Vagina (tissue), 2 donors: Measurements from ENCODE around the gene RHBDL3.

ENCODE experiments used
- POLR2A ChIP-seq, 2 donors: fragments of 450-650 bp; IDR thresholded peaks; one replicate each; pipeline ENCODE4 v1.6.1; 2017; ENCODE audit warnings: antibody characterized with exemption in 2 of 2, mild to moderate bottlenecking in 2 of 2, moderate library complexity in 2 of 2
- POLR2AphosphoS5 ChIP-seq, 2 donors: sonication (generic); formaldehyde crosslinking; IDR thresholded peaks; one replicate each; pipeline ENCODE4 v1.9.0; 2017; ENCODE audit warnings: antibody characterized with exemption in 2 of 2, mild to moderate bottlenecking in 2 of 2, low read depth in 1 of 2; ENCODE audit not compliant: insufficient read depth in 1 of 2
- TF ChIP-seq, protein P1 (sequence below), 3 experiments: fragments of 450-650 bp in 2 of 3; fragments of 200-600 bp in 1 of 3; sonication (generic) in 1 of 3; IDR thresholded peaks; one replicate each; pipeline ENCODE4 v1.5.1; 2017 to 2019; ENCODE audit warnings: antibody characterized with exemption in 3 of 3, mild to moderate bottlenecking in 2 of 3, moderate library complexity in 2 of 3

DNA sequence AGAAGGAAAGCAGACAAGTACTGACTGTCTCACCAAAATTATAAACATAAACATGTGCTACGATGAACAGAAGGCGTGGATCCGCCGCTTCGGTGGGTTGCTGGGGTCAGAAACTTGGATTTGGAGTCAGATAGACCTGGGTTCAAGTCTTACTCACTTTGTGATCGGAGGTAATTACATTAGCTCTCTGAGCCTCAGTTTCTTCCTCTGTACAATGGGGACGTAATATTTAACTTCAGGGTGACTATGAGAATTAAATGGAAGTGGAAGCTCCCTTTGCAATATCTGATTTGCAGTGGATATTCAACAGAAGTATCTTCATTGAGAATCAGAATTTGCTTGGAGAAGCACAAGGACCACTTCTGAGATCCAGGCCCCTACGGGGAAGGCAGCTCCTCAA, 6.2 kb downstream of the RHBDL3 start:
- TF ChIP-seq, protein P1, sequence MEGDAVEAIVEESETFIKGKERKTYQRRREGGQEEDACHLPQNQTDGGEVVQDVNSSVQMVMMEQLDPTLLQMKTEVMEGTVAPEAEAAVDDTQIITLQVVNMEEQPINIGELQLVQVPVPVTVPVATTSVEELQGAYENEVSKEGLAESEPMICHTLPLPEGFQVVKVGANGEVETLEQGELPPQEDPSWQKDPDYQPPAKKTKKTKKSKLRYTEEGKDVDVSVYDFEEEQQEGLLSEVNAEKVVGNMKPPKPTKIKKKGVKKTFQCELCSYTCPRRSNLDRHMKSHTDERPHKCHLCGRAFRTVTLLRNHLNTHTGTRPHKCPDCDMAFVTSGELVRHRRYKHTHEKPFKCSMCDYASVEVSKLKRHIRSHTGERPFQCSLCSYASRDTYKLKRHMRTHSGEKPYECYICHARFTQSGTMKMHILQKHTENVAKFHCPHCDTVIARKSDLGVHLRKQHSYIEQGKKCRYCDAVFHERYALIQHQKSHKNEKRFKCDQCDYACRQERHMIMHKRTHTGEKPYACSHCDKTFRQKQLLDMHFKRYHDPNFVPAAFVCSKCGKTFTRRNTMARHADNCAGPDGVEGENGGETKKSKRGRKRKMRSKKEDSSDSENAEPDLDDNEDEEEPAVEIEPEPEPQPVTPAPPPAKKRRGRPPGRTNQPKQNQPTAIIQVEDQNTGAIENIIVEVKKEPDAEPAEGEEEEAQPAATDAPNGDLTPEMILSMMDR (IDR thresholded peaks at IDR 0.05), result no peak
- no peak for TF ChIP-seq POLR2A (IDR thresholded peaks at IDR 0.05)
- no peak for TF ChIP-seq POLR2AphosphoS5 (IDR thresholded peaks at IDR 0.05; ENCODE audit: insufficient read depth in 1 of 2, low read depth in 1 of 2)
